ENCODE measurements around the gene RTKN2.

RTKN2 gene

DNA sequence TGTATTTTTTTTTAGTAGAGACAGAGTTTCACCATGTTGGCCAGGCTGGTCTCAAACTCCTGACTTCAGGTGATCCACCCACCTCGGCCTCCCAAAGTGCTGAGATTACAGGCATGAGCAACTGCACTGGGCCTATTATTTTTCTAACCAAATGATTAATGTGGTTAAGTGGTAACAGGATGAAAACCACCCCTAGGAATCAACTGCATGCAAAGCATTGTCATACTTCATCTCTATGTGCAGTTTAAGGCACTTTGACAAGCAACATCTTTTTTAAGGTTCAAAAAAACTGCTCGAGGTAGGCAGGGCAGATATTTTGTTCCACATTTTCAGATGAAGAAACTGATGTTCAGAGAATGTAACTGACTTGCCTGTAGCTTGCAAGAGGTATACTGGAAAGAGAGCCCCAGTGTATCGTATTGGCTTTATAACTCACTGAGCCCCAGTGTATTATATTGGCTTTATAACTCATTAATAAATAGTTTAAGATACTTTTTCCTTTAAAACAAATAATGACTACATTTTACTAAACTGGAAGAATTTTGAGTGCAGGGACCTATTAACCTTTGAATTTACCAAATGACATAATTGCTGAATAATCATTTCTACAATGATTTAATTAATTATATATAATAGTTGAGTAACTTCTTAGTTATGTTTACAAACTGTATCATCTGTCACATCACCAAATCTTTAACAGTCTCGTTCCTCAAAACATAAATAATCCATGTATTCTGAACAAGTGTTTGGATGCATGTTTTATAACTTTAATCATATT, 38.1 kb downstream of the RTKN2 start:
- no peak for DNase-seq (ENCODE audit: low read depth in 2 of 2)

DNA sequence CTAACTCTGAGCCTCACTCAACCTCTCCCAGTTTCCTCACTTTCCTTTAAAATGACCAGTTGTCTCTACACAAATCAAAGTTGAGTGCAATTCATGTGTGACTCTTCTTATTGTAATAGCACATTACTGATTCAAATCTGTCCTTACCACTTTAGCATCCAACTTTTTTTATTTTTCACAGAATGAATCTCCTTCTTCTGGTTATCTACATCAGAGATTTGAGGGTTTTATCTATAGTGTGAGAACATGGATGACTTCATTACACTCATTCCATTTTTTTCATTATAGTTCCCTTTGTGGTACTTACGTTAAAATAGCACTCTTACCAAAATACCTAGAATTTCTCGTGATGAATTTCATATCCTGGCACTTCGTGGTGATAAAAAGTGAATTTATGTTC, 43.3 kb downstream of the RTKN2 start:
- no peak for DNase-seq (ENCODE audit: low read depth in 2 of 2)

DNA sequence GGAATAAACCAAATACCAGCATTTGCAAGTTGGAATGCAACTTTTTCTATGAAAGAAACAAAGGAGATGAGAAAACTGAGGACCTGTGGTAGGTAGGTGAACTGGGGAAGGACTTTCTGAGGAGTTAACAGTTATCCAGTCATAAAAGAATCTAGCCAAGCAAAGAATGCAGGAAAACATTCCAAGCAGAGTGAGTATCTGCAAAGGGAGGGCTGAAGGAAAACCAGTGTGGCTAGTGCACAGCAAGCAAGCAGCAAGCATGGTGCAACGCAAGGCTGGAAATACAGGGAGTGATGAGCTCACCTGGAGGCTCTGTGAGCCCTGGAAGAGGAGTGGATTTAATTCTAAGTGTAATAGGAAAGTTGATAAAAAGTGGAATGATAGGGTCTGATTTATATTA, 44.0 kb downstream of the RTKN2 start:
- DNase-seq (ENCODE audit: low read depth in 2 of 2), result peak in 1 of 2 experiments; percentile 48

DNA sequence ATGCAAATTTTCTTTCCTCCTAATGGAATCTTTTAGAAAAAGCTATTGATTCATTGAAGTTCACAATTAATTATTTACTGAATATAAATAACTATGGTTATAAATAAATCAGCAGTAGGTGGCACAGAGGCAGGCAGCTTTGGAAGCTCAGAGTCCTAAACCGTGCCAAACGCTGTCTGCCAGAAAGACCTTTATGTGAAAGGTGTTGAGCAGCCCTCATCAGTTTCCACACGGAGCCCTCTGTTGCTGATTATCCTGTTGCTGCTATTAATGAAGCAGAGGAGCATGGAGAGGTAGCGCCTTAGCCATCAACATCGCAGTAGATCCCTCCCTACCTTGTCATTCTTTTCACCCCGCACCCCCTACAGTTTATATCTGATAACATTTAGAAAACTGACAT, 51.0 kb downstream of the RTKN2 start:
- DNase-seq (ENCODE audit: low read depth in 2 of 2), result no peak

DNA sequence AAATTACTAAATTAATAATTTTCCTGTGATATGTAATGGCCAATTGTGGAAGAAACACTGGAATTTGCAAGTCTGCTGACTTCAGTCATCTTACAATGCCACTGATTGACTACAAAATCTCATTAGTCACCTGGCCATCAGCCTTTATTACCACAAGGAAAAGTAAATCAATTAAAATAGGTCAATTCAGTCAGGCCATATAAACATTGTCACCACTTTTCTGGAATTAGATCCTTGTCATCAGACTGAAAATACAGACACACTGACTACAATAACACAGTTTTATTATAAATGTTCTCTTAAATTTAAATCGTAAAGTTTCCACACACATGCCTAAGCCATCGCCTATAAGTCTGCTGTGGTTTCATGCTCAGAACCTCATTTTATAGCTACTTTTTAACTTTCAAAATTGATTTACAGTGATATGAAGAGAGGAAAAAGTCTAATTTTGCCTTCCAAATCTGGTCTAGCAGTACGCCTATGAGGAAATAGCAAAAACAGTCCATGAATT, 54.2 kb downstream of the RTKN2 start:
- no peak for DNase-seq (ENCODE audit: low read depth in 2 of 2)

DNA sequence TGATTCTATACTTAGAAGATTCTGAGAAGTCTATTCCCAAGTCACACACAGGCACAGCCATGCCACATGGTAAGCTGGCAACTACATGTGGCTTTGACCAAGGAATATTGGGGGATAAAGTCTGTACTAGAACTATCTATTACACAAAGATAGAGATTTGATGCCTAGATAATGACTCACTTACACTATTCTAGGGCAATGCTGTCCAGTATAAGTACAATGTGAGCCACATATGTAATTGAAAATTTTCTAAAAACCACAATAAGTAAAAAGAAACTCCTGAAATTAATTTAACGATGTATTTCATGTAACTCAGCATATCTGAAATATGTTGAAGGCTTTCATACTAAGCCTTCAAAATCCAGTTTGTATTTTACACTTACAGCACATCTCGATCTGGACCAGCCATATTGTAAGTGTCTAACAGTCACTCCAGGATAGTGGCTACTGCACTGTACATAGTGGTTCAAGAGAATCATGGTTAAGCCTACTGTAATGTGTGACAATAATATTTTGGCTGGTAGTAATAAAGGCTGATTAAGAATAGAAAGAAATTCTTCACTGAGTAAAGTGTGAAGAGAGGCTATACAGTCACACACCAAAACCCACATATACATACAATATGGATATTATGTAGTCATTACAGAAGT, 62.8 kb downstream of the RTKN2 start:
- DNase-seq (ENCODE audit: low read depth in 2 of 2), result no peak

DNA sequence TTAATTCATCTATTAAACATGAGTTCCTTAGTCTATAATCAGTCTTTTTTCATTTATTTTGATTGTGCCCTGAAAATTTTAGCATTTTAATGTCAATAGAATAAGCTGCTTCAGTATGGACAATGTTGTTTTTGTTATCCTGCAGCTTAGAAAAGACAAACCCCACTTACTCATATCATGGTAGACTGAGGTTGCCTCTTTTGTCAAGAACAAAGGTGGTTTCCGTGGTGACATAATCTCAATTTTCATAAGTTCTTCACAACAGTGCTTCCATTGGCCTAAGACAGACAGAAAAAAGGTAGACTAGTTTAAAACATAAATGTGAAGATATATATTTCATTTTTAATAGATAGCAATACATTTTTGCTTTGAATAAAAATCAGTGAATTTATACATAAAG, 69.1 kb downstream of the RTKN2 start:
- no peak for DNase-seq (ENCODE audit: low read depth in 2 of 2)

DNA sequence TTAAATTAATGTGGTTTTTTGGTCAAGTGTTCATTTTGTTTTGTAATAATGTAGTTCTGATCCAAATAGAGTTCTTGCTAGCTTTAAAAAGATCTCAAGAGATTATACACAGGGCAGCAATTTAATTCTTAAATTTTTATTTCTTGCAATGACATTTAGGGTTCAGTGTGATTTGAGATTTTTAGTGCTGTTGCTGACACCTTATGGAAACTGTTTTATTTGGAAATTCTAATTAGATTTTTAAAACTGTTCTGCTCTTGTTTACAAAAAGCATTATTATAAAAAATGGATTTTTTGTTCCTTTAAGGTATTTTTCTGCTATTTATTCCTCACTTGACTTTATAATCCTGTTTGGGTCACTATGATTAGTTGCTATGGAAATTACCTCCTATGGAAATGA, 72.1 kb downstream of the RTKN2 start:
- no peak for DNase-seq (ENCODE audit: low read depth in 2 of 2)

DNA sequence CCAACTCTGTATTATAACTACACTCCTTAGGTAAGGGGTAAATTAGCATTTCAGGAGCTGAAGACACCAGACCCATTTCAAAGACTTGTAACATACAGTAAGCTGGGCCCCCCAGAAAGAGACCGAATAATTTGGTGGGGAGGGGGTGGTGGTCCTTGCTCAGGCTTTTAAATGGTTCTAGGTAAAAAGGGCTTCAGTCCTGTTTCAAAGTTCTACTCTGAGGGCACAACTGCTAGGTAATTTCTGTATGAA, 73.0 kb downstream of the RTKN2 start:
- DNase-seq (ENCODE audit: low read depth in 2 of 2), result no peak

DNA sequence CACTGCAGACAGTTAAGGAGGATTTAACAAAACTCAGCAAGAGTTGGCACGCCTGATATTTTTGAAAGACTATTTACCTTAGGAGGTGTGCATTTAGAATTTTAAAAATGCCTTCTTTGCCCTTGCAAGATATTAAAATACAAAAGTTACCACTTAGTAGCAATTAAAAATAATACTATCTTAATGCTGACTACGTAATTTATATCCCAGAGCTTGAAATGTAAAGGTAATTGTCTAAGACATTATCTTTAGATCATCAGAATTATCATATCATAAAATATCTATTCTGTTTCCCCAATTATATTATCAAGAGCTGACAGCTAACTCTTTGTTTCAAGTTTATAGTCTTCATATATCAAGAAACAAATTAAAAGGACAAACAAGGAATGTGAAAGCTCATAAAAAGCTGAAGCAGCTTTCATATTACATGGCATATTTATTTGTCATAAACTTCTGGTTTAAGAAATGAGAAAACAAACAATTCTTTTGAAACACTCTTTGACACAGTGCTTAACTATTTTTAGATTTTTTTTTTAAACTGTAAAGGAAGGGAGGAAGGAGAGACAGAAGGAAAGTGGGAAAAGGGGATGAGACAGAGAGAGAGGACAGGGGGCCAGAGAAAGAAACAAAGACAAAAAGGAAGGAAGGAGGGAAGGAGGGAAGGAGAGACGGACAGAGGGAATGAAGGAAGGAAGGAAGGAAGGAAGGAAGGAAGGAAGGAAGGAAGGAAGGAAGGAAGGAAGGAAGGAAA, 73.5 kb downstream of the RTKN2 start:
- no peak for DNase-seq (ENCODE audit: low read depth in 2 of 2)

DNA sequence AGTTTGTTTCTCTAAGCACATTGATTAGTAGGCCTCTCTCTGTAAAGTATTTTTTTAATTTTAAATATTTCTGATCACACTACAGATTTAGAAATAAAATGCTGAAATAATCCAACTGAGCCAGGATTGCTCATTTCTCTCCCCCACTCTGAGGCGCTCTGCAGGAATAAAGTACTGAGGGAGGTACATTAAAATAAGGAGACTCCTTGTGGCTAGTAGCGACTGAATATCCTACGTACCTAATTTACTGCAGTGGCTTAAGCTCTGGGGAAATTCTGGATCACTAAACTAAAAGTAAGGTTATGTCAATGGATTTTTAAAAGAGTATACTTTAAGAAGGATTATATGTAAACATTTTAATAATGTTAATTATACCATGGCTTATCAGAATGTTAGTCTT, 75.2 kb downstream of the RTKN2 start:
- DNase-seq (ENCODE audit: low read depth in 2 of 2), result no peak

DNA sequence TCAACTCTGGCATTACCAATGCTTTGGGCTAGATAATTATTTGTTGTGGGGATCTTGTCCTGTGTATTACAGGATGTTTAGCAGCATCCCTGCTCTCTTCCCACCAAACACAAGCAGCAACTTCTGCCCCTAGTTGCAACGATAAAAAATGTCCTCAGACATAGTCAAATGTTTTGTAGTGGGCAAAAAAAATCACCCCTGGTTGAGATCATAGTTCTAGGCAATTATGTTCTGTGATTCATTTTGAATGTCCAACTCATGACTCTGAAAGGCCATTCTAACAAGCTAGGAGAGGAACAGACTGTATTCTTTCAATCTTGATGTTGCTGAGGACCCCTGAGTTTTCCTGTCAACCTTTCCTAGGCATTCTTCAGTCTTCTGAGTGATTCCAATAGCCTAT, 79.5 kb downstream of the RTKN2 start:
- DNase-seq (ENCODE audit: low read depth in 2 of 2), result no peak

DNA sequence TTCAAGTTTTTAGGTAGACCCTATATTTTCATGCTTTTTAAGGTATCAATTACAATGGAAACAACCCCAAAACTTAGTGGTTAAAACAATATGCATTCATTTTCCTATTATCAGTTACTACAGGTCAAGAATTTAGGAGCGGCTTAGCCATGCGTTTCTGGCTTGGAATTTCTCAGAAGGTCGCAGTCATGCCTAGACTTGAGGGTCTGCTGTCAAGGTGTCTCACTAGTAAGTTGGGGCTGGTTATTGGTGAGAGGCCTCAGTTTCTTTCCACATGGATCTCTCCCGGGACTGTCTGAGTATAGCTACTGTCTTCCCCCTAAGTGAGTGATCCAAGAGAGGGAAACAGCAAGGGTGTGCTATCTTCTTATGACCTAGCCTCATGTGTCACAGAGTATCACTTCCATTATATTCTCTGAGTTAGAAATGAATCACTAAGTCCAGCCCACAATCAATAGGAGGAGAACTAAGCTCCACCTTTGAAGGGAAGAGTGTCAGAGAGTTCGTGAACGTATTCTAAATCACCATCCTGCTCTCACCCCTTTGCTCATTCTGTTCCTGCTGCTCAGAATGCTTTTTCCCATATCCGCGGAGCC, 80.5 kb downstream of the RTKN2 start:
- DNase-seq (ENCODE audit: low read depth in 2 of 2), result no peak

DNA sequence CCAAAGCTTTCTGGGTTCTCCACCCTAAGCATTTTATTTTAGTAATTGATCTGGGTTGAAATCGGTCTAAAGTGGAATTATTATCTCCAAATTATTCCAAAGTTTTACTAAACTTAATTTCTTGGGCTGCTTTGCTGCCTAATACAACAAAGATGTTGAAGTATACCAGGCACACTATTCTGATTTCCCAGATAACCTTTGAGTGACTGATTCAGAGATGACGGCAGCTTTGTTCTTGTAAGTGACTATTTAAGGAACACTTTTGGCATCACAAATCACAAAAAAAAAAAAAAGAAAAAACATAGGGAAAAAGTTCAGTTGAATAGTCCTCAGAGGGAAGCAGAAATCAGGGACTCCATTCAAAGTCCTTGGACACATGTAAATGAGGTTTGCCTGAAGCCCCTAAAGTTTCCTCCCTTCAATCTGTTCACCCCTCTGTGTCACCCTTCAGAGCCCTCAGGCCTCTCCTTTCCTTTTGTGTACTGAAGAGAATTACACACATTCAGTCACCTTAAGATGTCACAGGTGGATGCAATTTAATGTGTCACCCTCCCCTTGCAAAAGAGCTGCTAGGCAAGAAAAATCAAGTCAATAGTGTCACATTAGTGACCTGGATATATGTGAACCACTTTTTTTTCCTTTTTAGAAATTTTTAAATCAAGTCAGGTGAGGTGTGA, 81.5 kb downstream of the RTKN2 start:
- DNase-seq (ENCODE audit: low read depth in 2 of 2), result no peak

DNA sequence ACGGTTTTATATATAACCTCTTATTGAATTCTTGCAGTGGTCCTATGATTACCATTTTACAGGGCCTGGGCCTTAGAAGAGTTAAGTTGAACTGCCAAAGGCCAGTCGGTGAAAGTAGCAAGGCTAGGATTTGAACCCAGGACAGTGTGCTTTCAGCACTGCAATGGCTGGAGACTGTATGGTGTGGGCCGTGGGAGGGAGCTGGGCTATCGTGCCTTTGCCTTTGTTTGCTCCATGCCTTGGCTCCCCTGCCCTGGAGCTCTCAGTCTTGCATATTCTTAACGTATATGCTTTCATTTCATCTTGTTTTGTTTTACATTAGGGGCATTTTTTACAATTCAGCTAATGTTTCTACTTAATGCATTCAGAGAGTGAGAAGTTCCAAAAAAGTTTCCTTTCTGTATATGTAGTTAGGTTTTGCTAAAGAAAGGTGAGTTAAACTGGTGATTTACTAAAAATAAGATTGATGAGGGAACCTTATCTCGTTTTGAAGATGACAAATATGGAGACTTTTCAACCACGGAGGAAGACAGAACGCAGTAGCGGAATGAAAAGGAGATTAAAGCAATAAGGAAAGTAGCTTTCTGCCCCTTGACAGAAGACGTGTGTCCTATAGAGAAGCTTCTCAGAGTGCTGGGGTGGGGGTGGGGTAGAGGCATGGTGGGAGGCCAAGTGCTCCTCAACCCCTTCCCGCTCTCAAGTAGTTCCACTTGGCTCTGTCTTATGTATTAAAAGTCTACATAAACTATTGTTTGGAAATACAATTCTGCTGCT, 82.5 kb downstream of the RTKN2 start:
- DNase-seq (ENCODE audit: low read depth in 2 of 2), result no peak

DNA sequence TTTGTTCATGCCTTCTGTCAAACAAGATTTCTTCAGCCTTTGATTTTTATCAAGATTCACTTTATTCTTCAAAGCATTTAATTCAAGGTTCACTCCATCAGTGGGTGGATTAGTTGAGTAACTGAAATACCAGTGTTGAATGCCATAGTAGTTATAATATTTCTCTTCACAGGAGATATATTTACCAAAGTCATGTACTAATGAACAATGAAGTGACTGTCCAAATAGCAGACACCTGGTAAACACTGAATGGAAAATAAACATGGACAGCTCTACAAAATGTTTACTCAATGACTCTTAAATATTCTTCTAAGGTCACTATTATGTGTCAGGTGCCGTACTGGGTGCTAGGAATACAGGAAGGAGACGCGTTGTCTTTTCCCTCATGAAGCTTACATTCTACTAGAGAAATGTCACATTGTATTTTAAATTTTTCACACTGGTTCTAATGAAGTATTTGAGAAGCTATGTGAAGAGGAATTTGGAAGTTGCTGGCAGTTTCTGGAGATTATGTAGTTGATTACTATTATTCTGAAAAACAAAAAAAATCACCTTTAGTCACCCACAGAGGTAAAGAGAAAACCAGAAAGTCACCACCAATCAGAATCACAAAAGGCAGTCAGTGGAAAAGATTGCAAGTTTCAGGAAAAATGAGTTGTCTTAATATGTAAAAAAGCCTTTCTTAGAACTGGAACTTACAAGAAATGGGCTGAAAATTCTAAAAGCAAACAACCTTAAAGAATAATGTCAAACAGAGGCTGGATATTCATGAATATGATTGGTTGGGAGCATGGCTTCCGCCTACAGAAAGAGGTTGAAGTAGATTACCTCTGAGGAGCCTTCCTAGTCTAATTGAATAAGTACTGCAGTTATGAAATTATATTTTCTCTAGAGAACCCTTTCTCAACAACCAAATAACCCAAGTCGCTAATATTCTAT, 84.5 kb downstream of the RTKN2 start:
- DNase-seq (ENCODE audit: low read depth in 2 of 2), result no peak

DNA sequence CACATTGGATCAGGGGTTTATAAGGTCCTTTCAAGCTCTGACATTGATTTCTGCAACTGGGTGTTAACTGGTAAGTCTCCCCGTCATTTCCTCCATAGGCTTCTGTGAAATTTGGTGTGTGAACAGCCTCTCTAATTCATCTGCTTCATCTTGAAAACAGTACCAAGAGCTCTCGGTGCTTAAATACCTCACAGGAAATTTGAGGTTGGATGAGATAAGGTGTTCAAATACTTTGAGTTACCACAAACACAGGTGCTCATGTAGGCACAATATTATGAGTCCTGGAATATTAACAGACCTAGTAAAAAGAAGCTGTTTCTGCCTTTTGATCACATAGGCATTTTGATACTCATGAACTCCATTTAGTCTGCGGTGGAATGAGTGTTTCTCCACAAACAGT, 85.2 kb downstream of the RTKN2 start:
- DNase-seq (ENCODE audit: low read depth in 2 of 2), result no peak

DNA sequence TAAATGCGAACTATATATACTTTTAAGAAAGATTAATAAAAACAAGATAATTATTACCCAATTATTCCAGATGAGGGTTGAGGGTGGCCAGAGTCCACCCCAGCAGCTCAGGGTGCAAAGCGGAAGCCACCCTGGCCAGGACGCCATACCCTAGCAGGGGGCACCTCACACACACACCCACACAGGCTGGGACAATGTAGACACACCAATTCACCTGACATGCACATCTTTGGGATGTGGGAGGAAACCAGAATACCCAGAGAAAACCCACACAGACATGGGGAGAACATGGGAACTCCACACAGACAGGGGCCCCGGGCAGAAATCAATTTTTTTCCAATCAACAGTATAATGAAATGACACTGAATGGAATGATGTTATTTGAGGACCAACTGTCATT, 86.0 kb downstream of the RTKN2 start:
- no peak for DNase-seq (ENCODE audit: low read depth in 2 of 2)

DNA sequence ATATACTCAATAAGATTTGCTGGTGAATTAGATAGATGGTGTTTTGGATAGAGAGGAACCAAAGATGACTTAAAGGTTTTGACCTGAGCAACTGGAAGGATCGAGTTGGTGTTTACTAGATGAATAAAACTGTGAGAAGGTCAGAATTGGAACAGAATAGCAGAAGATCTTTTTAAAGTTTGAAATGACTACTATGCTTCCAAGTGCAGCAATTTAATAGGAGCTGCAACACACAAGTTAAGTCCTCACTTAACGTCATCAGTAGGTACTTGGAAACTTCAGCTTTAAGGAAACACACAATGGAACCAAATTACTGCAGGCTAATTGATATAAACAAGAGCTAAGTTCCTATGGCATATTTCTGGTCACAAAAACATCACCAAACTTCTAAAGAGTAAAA, 86.5 kb downstream of the RTKN2 start:
- no peak for DNase-seq (ENCODE audit: low read depth in 2 of 2)

DNA sequence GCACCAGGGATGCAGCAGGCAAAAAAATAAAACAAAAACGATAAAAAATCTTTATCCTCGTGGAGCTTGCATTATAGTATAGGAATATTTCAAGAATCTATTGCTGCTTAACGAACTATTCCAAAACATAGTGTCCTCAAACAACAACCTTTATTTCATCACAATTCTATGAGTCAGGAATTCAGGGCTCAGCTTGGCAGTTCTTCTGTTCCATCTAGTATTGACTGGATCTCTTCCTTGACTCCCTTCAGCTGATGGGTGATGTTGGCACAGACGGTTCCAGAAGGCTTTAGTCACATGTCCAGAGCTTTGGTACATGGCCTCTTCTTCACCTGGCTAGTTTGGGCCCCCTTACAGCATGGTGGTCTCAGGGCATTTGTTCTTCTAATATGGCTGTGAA, 88.0 kb downstream of the RTKN2 start:
- DNase-seq (ENCODE audit: low read depth in 2 of 2), result no peak

Data from fibroblast of skin of left biceps (primary cell).